ENCODE measurements around the gene CTNNBL1.

CTNNBL1 gene

GRCh38 chr20:37898233-37899104 lies 204.6 kb downstream of the CTNNBL1 start:
- H3K9ac ChIP-seq (ENCODE audit: low read depth, low read length), result no peak overlapping the region
- no peaks in the 10 kb centered on the region for H3K9me3 ChIP-seq (ENCODE audit: control insufficient read depth, insufficient read depth, low read length)
- H3K36me3 ChIP-seq (ENCODE audit: control insufficient read depth, insufficient read depth, low read length), result no peaks in the 10 kb centered on the region
- H3K4me1 ChIP-seq (ENCODE audit: control insufficient read depth, insufficient read depth, low read length), result no peaks in the 10 kb centered on the region
- peaks cover 2% of the 10 kb centered on the region for H3K27me3 ChIP-seq (ENCODE audit: control insufficient read depth, insufficient read depth, low read length)
- no peak overlapping the region for H3K4me3 ChIP-seq (ENCODE audit: low read depth, low read length)

- Histone ChIP-seq H3K9ac (ENCODE audit: low read depth, low read length) (no peak overlapping the region), H3K4me1 (ENCODE audit: control insufficient read depth, insufficient read depth, low read length) (no peaks in the 10 kb centered on the region), H3K27me3 (ENCODE audit: control insufficient read depth, insufficient read depth, low read length) (peaks cover 5% of the 10 kb centered on the region), H3K9me3 (ENCODE audit: control insufficient read depth, insufficient read depth, low read length) (no peaks in the 10 kb centered on the region), H3K4me3 (ENCODE audit: low read depth, low read length) (no peak overlapping the region), H3K36me3 (ENCODE audit: control insufficient read depth, insufficient read depth, low read length) (no peaks in the 10 kb centered on the region)
Measured at GRCh38 chr20:37899105-37900045, 205.5 kb downstream of the CTNNBL1 start.

- Histone ChIP-seq H3K36me3 (ENCODE audit: control insufficient read depth, insufficient read depth, low read length) (no peaks in the 10 kb centered on the region), H3K9me3 (ENCODE audit: control insufficient read depth, insufficient read depth, low read length) (no peaks in the 10 kb centered on the region), H3K9ac (ENCODE audit: low read depth, low read length) (no peak overlapping the region), H3K4me3 (ENCODE audit: low read depth, low read length) (no peak overlapping the region), H3K27me3 (ENCODE audit: control insufficient read depth, insufficient read depth, low read length) (peaks cover 5% of the 10 kb centered on the region), H3K4me1 (ENCODE audit: control insufficient read depth, insufficient read depth, low read length) (no peaks in the 10 kb centered on the region)
Measured at GRCh38 chr20:37901240-37901639, 207.4 kb downstream of the CTNNBL1 start.

GRCh38 chr20:37901654-37902503 lies 208.0 kb downstream of the CTNNBL1 start:
- no peak overlapping the region for H3K9ac ChIP-seq (ENCODE audit: low read depth, low read length)
- H3K4me3 ChIP-seq (ENCODE audit: low read depth, low read length), result peak overlapping the region; percentile 48
- peaks cover 5% of the 10 kb centered on the region for H3K27me3 ChIP-seq (ENCODE audit: control insufficient read depth, insufficient read depth, low read length)
- H3K36me3 ChIP-seq (ENCODE audit: control insufficient read depth, insufficient read depth, low read length), result no peaks in the 10 kb centered on the region
- no peaks in the 10 kb centered on the region for H3K9me3 ChIP-seq (ENCODE audit: control insufficient read depth, insufficient read depth, low read length)
- no peaks in the 10 kb centered on the region for H3K4me1 ChIP-seq (ENCODE audit: control insufficient read depth, insufficient read depth, low read length)

- peaks cover 5% of the 10 kb centered on the region for H3K27me3 ChIP-seq (ENCODE audit: control insufficient read depth, insufficient read depth, low read length)
- H3K36me3 ChIP-seq (ENCODE audit: control insufficient read depth, insufficient read depth, low read length), result no peaks in the 10 kb centered on the region
- peak within 1 kb of the TSS; percentile 48 for H3K4me3 ChIP-seq (ENCODE audit: low read depth, low read length)
- H3K9me3 ChIP-seq (ENCODE audit: control insufficient read depth, insufficient read depth, low read length), result no peaks in the 10 kb centered on the region
- H3K4me1 ChIP-seq (ENCODE audit: control insufficient read depth, insufficient read depth, low read length), result peaks cover 2% of the 10 kb centered on the region
- no peak within 1 kb of the TSS for H3K9ac ChIP-seq (ENCODE audit: low read depth, low read length)
Measured at GRCh38 chr20:37902504-37903313, 208.9 kb downstream of the CTNNBL1 start, which contains the start of gene VSTM2L. Gene VSTM2L, plus strand, starts transcription at chr20:37903127. Its CDS starts 224 bp downstream, at chr20:37903351.

GRCh38 chr20:37903317-37904007 lies 209.6 kb downstream of the CTNNBL1 start:
- Histone ChIP-seq H3K9ac (ENCODE audit: low read depth, low read length) (no peak overlapping the region), H3K4me1 (ENCODE audit: control insufficient read depth, insufficient read depth, low read length) (peaks cover 4% of the 10 kb centered on the region)

GRCh38 chr20:37904008-37904642 lies 210.3 kb downstream of the CTNNBL1 start:
- Histone ChIP-seq H3K4me1 (ENCODE audit: control insufficient read depth, insufficient read depth, low read length) (peaks cover 4% of the 10 kb centered on the region), H3K9me3 (ENCODE audit: control insufficient read depth, insufficient read depth, low read length) (no peaks in the 10 kb centered on the region)

More at GRCh38 chr20:37903317-37904007, 209.6 kb downstream of the CTNNBL1 start:
- Histone ChIP-seq H3K4me3 (ENCODE audit: low read depth, low read length) (peak overlapping the region; percentile 41), H3K27me3 (ENCODE audit: control insufficient read depth, insufficient read depth, low read length) (peaks cover 5% of the 10 kb centered on the region), H3K36me3 (ENCODE audit: control insufficient read depth, insufficient read depth, low read length) (no peaks in the 10 kb centered on the region), H3K9me3 (ENCODE audit: control insufficient read depth, insufficient read depth, low read length) (no peaks in the 10 kb centered on the region)

GRCh38 chr20:37904845-37905373 lies 211.1 kb downstream of the CTNNBL1 start:
- H3K9me3 ChIP-seq (ENCODE audit: control insufficient read depth, insufficient read depth, low read length), result no peaks in the 10 kb centered on the region
- H3K36me3 ChIP-seq (ENCODE audit: control insufficient read depth, insufficient read depth, low read length), result no peaks in the 10 kb centered on the region
- H3K4me3 ChIP-seq (ENCODE audit: low read depth, low read length), result no peak overlapping the region
- peaks cover 5% of the 10 kb centered on the region for H3K27me3 ChIP-seq (ENCODE audit: control insufficient read depth, insufficient read depth, low read length)
- H3K9ac ChIP-seq (ENCODE audit: low read depth, low read length), result no peak overlapping the region
- peaks cover 6% of the 10 kb centered on the region for H3K4me1 ChIP-seq (ENCODE audit: control insufficient read depth, insufficient read depth, low read length)

More at GRCh38 chr20:37904008-37904642, 210.3 kb downstream of the CTNNBL1 start:
- Histone ChIP-seq H3K27me3 (ENCODE audit: control insufficient read depth, insufficient read depth, low read length) (peaks cover 5% of the 10 kb centered on the region), H3K9ac (ENCODE audit: low read depth, low read length) (no peak overlapping the region), H3K36me3 (ENCODE audit: control insufficient read depth, insufficient read depth, low read length) (no peaks in the 10 kb centered on the region), H3K4me3 (ENCODE audit: low read depth, low read length) (no peak overlapping the region)

- Histone ChIP-seq H3K4me1 (ENCODE audit: control insufficient read depth, insufficient read depth, low read length) (peaks cover 6% of the 10 kb centered on the region), H3K27me3 (ENCODE audit: control insufficient read depth, insufficient read depth, low read length) (peaks cover 5% of the 10 kb centered on the region), H3K4me3 (ENCODE audit: low read depth, low read length) (no peak overlapping the region), H3K36me3 (ENCODE audit: control insufficient read depth, insufficient read depth, low read length) (no peaks in the 10 kb centered on the region), H3K9me3 (ENCODE audit: control insufficient read depth, insufficient read depth, low read length) (no peaks in the 10 kb centered on the region), H3K9ac (ENCODE audit: low read depth, low read length) (no peak overlapping the region)
Measured at GRCh38 chr20:37905671-37906613, 212.1 kb downstream of the CTNNBL1 start.
